NAMALWA (cell line): ENCODE data around the gene BLOC1S3.
"Not testable (repeated sequence)": the region's sequence is repeated elsewhere in the genome, so short reads cannot be mapped to it uniquely, and the experiment has no call there.

Experiments used
- DNase-seq: peaks from one replicate; pipeline ENCODE4 v3.0.0-alpha.2; 2015; ENCODE audit warnings: low spot score

Gene BLOC1S3

DNA sequence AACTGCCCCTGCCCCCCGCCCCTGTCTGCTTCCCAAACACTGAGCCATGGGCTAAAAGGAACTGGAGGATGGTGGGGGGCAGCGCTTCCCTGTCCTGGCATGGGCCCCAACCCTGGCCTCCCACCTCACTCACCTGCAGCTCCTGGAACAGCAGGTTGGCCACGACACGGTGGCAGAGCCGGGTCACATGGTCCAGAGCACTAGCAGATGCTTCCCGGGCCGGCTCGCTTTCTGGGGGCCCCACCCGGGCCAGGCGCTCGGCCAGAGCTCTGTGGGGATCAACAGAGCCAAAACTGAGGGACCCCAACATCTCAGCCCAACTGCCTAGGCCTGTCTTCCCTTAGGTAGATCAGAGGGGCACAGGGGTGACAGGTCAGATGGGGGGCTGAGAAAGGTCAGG, 46.1 kb downstream of the BLOC1S3 start:
- DNase-seq = no peak

DNA sequence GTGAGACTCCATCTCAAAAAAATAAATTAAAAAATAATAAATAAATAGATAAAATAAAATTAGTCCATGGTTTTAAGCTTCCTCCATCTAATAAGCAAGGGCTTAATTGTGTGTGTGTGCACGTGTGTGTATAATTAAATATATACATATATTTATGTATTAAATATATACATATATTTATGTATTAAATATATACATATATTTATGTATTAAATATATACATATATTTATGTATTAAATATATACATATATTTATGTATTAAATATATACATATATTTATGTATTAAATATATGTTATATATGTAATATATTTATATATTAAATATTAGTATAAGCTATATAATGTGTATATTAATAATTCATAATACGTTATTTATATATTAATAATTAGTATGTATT, 50.5 kb downstream of the BLOC1S3 start:
- not testable (repeated sequence) for DNase-seq
